ENCODE measurements around the gene NTNG1. TPM values are rescaled to one million over a fixed set of nuclear protein-coding genes. Genes with fewer than 3 reads are reported as not detected.
A peak's percentile ranks its signal among the peaks of the same experiment; 100 is the strongest.

NTNG1 gene
- total and polyA plus RNA-seq, 2 of the 13 experiments (the other 11 are each of a cell fraction or from before 2014, with no cell fraction given), result not detected

GRCh38 chr1:107526524-107527198, 385.8 kb downstream of the NTNG1 start (continued):
- TF ChIP-seq ARID4A (CRISPR knock-in tag; IDR thresholded peaks at IDR 0.05; ENCODE audit: borderline replicate concordance), result peak; percentile 24; the same call in 1 of the 2 replicates
- peak; percentile 39 for TF ChIP-seq MAX (IDR thresholded peaks at IDR 0.05)
- 0 out of 2 replicates have a peak, but pooled peaks have one; percentile 35 for TF ChIP-seq THAP11 (CRISPR knock-in tag; IDR thresholded peaks at IDR 0.05)
- peak; percentile 74; the same call in 1 of the 2 replicates for TF ChIP-seq RFXAP (CRISPR knock-in tag; IDR thresholded peaks at IDR 0.05; ENCODE audit: borderline replicate concordance)
- TF ChIP-seq PITX1 (CRISPR knock-in tag; IDR thresholded peaks at IDR 0.05), result peak; percentile 93
- TF ChIP-seq ZHX1 (CRISPR knock-in tag; IDR thresholded peaks at IDR 0.05; ENCODE audit: low read depth), result peak; percentile 38; the same call in 1 of the 2 replicates
- peak; percentile 92 for TF ChIP-seq HDAC1 (CRISPR knock-in tag; IDR thresholded peaks at IDR 0.05)
- TF ChIP-seq HOXA9 (CRISPR knock-in tag; IDR thresholded peaks at IDR 0.05; ENCODE audit: borderline replicate concordance), result no peak
- TF ChIP-seq ZNF414 (CRISPR knock-in tag; IDR thresholded peaks at IDR 0.05), result 0 out of 2 replicates have a peak, but pooled peaks have one; percentile 65
- peak; percentile 95 for TF ChIP-seq ONECUT2 (CRISPR knock-in tag; IDR thresholded peaks at IDR 0.05)
- peak; percentile 99 for TF ChIP-seq FOXP1 (IDR thresholded peaks at IDR 0.05)
- TF ChIP-seq FOXP1 (CRISPR knock-in tag; IDR thresholded peaks at IDR 0.05), result peak; percentile 99
- 0 out of 2 replicates have a peak, but pooled peaks have one; percentile 50 for TF ChIP-seq ATF1 (CRISPR knock-in tag; IDR thresholded peaks at IDR 0.05)
- peak; percentile 74 for TF ChIP-seq HMG20B (CRISPR knock-in tag; conservative IDR thresholded peaks at IDR 0.05)
- peak; percentile 68; the same call in 1 of the 2 replicates for TF ChIP-seq HOXA5 (CRISPR knock-in tag; IDR thresholded peaks at IDR 0.05)
- TF ChIP-seq CENPT (CRISPR knock-in tag; IDR thresholded peaks at IDR 0.05; ENCODE audit: low read depth), result no peak
- TF ChIP-seq TBL1XR1 (IDR thresholded peaks at IDR 0.05; ENCODE audit: borderline replicate concordance, low read length, partially characterized antibody), result peak; percentile 95
- no peak for TF ChIP-seq ZNF790 (CRISPR knock-in tag; IDR thresholded peaks at IDR 0.05; ENCODE audit: borderline replicate concordance)
- no peak for TF ChIP-seq ZNF101 (CRISPR knock-in tag; IDR thresholded peaks at IDR 0.05; ENCODE audit: borderline replicate concordance, low read depth)
- peak; percentile 81 for TF ChIP-seq RCOR2 (CRISPR knock-in tag; IDR thresholded peaks at IDR 0.05)
- 0 out of 2 replicates have a peak, but pooled peaks have one; percentile 14 for TF ChIP-seq KLF12 (CRISPR knock-in tag; IDR thresholded peaks at IDR 0.05; ENCODE audit: borderline replicate concordance)
- peak; percentile 33; the same call in 1 of the 2 replicates for TF ChIP-seq ZFX (CRISPR knock-in tag; IDR thresholded peaks at IDR 0.05; ENCODE audit: low read depth)
- TF ChIP-seq MED1 (CRISPR knock-in tag; IDR thresholded peaks at IDR 0.05), result peak; percentile 83
